A673 (cell line): ENCODE measurements around the gene SCO2.

Experiments
- EZH2 ChIP-seq: fragments of 200-600 bp; sonication (generic); IDR thresholded peaks from 2 replicates; pipeline ENCODE4 v1.6.1; 2017; ENCODE audit warnings: borderline replicate concordance, low read depth, mild to moderate bottlenecking, mixed read lengths, antibody characterized with exemption, low read length; ENCODE audit not compliant: poor library complexity, severe bottlenecking
- TF ChIP-seq, protein P1 (sequence below): fragments of 300-800, 200-600 bp; sonication (generic); conservative IDR thresholded peaks from 2 replicates; pipeline ENCODE4 v1.5.1; 2017; ENCODE audit warnings: low read depth, mild to moderate bottlenecking, antibody characterized with exemption, low read length, moderate library complexity, mixed read lengths

DNA sequence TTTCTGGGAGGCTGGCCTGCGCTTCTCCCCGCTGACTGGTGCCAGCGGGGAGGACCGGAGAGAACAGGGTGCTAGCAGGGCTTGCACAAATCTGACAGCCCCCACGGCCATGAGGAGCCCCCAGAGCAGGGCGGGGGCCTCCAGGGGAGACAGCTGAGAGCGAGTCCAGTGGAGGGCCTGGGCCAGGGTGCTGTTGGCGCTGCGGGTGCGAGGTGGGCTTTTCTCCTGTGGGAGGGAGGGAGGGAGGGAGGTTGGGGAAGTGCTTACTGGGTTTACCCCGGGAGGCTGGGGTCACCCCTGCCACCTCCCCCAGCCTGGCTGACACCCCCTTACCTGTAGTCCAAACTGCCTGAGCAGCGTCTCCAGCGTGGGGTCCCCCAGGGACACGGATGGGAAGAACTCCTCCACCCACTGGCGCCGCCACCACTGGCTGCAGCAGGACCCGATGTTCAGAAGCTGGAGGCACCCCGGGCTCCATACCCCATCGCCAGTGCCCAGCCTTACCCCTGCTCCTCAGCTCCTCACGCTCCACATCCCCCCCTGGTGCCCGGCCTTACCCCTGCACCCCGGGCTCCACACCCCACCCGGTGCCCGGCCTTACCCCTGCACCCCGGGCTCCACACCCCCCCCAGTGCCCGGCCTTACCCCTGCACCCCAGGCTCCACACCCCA, 21.8 kb downstream of the SCO2 start:
- TF ChIP-seq, protein P1, sequence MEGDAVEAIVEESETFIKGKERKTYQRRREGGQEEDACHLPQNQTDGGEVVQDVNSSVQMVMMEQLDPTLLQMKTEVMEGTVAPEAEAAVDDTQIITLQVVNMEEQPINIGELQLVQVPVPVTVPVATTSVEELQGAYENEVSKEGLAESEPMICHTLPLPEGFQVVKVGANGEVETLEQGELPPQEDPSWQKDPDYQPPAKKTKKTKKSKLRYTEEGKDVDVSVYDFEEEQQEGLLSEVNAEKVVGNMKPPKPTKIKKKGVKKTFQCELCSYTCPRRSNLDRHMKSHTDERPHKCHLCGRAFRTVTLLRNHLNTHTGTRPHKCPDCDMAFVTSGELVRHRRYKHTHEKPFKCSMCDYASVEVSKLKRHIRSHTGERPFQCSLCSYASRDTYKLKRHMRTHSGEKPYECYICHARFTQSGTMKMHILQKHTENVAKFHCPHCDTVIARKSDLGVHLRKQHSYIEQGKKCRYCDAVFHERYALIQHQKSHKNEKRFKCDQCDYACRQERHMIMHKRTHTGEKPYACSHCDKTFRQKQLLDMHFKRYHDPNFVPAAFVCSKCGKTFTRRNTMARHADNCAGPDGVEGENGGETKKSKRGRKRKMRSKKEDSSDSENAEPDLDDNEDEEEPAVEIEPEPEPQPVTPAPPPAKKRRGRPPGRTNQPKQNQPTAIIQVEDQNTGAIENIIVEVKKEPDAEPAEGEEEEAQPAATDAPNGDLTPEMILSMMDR: no peak
- no peak for TF ChIP-seq EZH2
